H1 (cell line): Measurements from ENCODE around the gene LDLRAD4. TPM values are rescaled to one million over a fixed set of nuclear protein-coding genes. Genes with fewer than 3 reads are reported as not detected.

Experiments
- CTCF ChIA-PET: fragments of 300-600 bp; sonication (Branson Sonifier 250); formaldehyde crosslinking; loops from one replicate; lab custom pipeline; 2021; ENCODE audit not compliant: partially characterized antibody; lab: Charles Lee
- POLR2A ChIA-PET: fragments of 300-600 bp; sonication (Branson Sonifier 250); formaldehyde crosslinking; loops from one replicate; lab custom pipeline; 2021; ENCODE audit warnings: inconsistent platforms; ENCODE audit not compliant: partially characterized antibody; lab: Charles Lee
- DNase-seq, 2 experiments: peaks; one replicate each; pipeline versions ENCODE4 v3.0.0 to v3.0.0-alpha.2; 2010 to 2022; ENCODE audit warnings: low spot score in 2 of 2, low read depth in 1 of 2, mixed read lengths in 1 of 2
- FAIRE-seq: peaks from 2 replicates; lab custom pipeline; 2011; peaks lifted over from hg19 to GRCh38; lab: Jason Lieb, UNC
- H2AFZ ChIP-seq: 2 replicates; pipeline ENCODE4 v1.8.1; 2012; ENCODE audit warnings: low read length, inconsistent platforms
- H2AK5ac ChIP-seq: 2 replicates; pipeline ENCODE4 v1.6.1; 2013; ENCODE audit warnings: low read depth, low read length
- H2BK120ac ChIP-seq: replicated peaks from 2 replicates; pipeline ENCODE3; 2013; ENCODE audit warnings: low read depth, low read length, inconsistent platforms
- H2BK12ac ChIP-seq: 2 replicates; pipeline ENCODE4 v1.6.1; 2013; ENCODE audit warnings: low read depth, low read length
- H2BK15ac ChIP-seq: 2 replicates; pipeline ENCODE4 v1.6.1; 2013; ENCODE audit warnings: low read length
- H2BK20ac ChIP-seq: 2 replicates; pipeline ENCODE4 v1.6.1; 2013; ENCODE audit warnings: low read length
- H2BK5ac ChIP-seq: 2 replicates; pipeline ENCODE4 v1.6.1; 2013; ENCODE audit warnings: low read depth, low read length
- H3K14ac ChIP-seq: 2 replicates; pipeline ENCODE4 v1.6.1; 2013; ENCODE audit warnings: inconsistent platforms; ENCODE audit not compliant: insufficient read length
- H3K18ac ChIP-seq: 2 replicates; pipeline ENCODE4 v1.6.1; 2013; ENCODE audit warnings: low read length; ENCODE audit errors: extremely low read depth
- H3K23ac ChIP-seq: 2 replicates; pipeline ENCODE4 v1.6.1; 2013; ENCODE audit warnings: inconsistent platforms; ENCODE audit not compliant: insufficient read length
- H3K23me2 ChIP-seq: 2 replicates; pipeline ENCODE4 v1.6.1; 2013; ENCODE audit warnings: low read depth, low read length
- H3K27ac ChIP-seq: 2 replicates; pipeline ENCODE4 v1.6.1; 2011; ENCODE audit warnings: low read depth, low read length, inconsistent platforms
- H3K27me3 ChIP-seq, 4 experiments: replicated peaks in 1 of 4; 1 replicate in 1 of 4; 2 replicates in 3 of 4; pipeline versions ENCODE4 v1.6.1 to v1.8.1; 2011 to 2013; ENCODE audit warnings: low read length in 3 of 4, mild to moderate bottlenecking in 3 of 4, inconsistent platforms in 2 of 4, mixed read lengths in 2 of 4, moderate library complexity in 1 of 4; ENCODE audit not compliant: control insufficient read depth in 3 of 4, insufficient read depth in 3 of 4; ENCODE audit errors: extremely low read depth in 1 of 4
- H3K36me3 ChIP-seq, 4 experiments: 2 replicates each; pipeline versions ENCODE4 v1.6.1 to v1.8.1; 2011 to 2013; ENCODE audit warnings: mild to moderate bottlenecking in 4 of 4, low read length in 3 of 4, moderate library complexity in 2 of 4, control low read depth in 1 of 4, inconsistent platforms in 1 of 4; ENCODE audit not compliant: insufficient read depth in 4 of 4, control insufficient read depth in 2 of 4
- H3K4ac ChIP-seq: replicated peaks from 2 replicates; pipeline ENCODE3; 2013; ENCODE audit warnings: low read length, low read depth, mixed read lengths, inconsistent platforms; ENCODE audit not compliant: insufficient read length
- H3K4me1 ChIP-seq, 4 experiments: replicated peaks in 1 of 4; 1 replicate in 1 of 4; 2 replicates in 3 of 4; pipeline versions ENCODE4 v1.6.1 to v1.8.1; 2011 to 2013; ENCODE audit warnings: low read length in 3 of 4, inconsistent platforms in 2 of 4, mixed read lengths in 1 of 4; ENCODE audit not compliant: insufficient read depth in 4 of 4, control insufficient read depth in 3 of 4
- H3K4me2 ChIP-seq, 2 experiments: 2 replicates each; pipeline versions ENCODE4 v1.6.1 to v1.8.1; 2011 to 2013; ENCODE audit warnings: low read depth in 2 of 2, low read length in 2 of 2, control low read depth in 1 of 2, inconsistent platforms in 1 of 2, mild to moderate bottlenecking in 1 of 2; ENCODE audit not compliant: insufficient read depth in 1 of 2
- H3K4me3 ChIP-seq, 4 experiments: fragments of 200-600, 300-600 bp in 1 of 4; sonication (generic), shearing (Covaris generic), sonication (Bioruptor Twin) in 1 of 4; 2 replicates each; pipeline versions ENCODE4 v1.5.1 to v1.8.1; 2011 to 2016; ENCODE audit warnings: low read length in 4 of 4, low read depth in 3 of 4, control low read depth in 2 of 4, inconsistent platforms in 2 of 4, mild to moderate bottlenecking in 2 of 4, mixed read lengths in 1 of 4, moderate library complexity in 1 of 4; ENCODE audit not compliant: insufficient read depth in 2 of 4; ENCODE audit errors: extremely low read depth in 1 of 4
- H3K56ac ChIP-seq: replicated peaks from 2 replicates; pipeline ENCODE3; 2013; ENCODE audit warnings: low read depth, mild to moderate bottlenecking, mixed read lengths, low read length, inconsistent platforms; ENCODE audit not compliant: insufficient read length
- H3K79me1 ChIP-seq: 2 replicates; pipeline ENCODE4 v1.6.1; 2013; ENCODE audit warnings: low read depth, low read length, control low read depth
- H3K79me2 ChIP-seq, 2 experiments: 2 replicates each; pipeline versions ENCODE4 v1.6.1 to v1.8.1; 2012 to 2013; ENCODE audit warnings: low read length in 2 of 2, mild to moderate bottlenecking in 2 of 2, inconsistent platforms in 1 of 2; ENCODE audit not compliant: insufficient read depth in 2 of 2, control insufficient read depth in 1 of 2
- H3K9ac ChIP-seq, 4 experiments: replicated peaks in 1 of 4; 1 replicate in 1 of 4; 2 replicates in 3 of 4; pipeline versions ENCODE4 v1.6.1 to v1.8.1; 2011 to 2013; ENCODE audit warnings: low read depth in 3 of 4, low read length in 3 of 4, control low read depth in 2 of 4, mild to moderate bottlenecking in 2 of 4, moderate library complexity in 2 of 4, inconsistent platforms in 1 of 4; ENCODE audit errors: extremely low read depth in 1 of 4
- H3K9me3 ChIP-seq, 2 experiments: 2 replicates each; pipeline versions ENCODE4 v1.6.1 to v1.8.1; 2012 to 2013; ENCODE audit warnings: mild to moderate bottlenecking in 2 of 2, moderate library complexity in 2 of 2, control low read depth in 1 of 2, inconsistent platforms in 1 of 2, low read depth in 1 of 2, low read length in 1 of 2, mixed read lengths in 1 of 2; ENCODE audit not compliant: insufficient read depth in 2 of 2
- H4K20me1 ChIP-seq, 2 experiments: replicated peaks in 1 of 2; 2 replicates each; pipeline versions ENCODE3 to v1.8.1; 2011 to 2013; ENCODE audit warnings: inconsistent platforms in 2 of 2, low read length in 2 of 2, mild to moderate bottlenecking in 1 of 2; ENCODE audit not compliant: insufficient read depth in 2 of 2, control insufficient read depth in 1 of 2
- H4K5ac ChIP-seq: 2 replicates; pipeline ENCODE4 v1.6.1; 2013; ENCODE audit warnings: low read length, low read depth, mixed read lengths, inconsistent platforms; ENCODE audit not compliant: insufficient read length
- H4K8ac ChIP-seq: 2 replicates; pipeline ENCODE4 v1.8.0; 2013; ENCODE audit warnings: mild to moderate bottlenecking, moderate library complexity, low read length, inconsistent platforms; ENCODE audit not compliant: insufficient read depth; ENCODE audit errors: extremely low read depth
- H4K91ac ChIP-seq: replicated peaks from 2 replicates; pipeline ENCODE3; 2013; ENCODE audit warnings: low read length, mixed read lengths, inconsistent platforms; ENCODE audit not compliant: insufficient read length
- ATF2 ChIP-seq: IDR thresholded peaks from 2 replicates; pipeline ENCODE4 v1.6.1; 2012; ENCODE audit warnings: low read length, inconsistent platforms
- BRCA1 ChIP-seq: IDR thresholded peaks from 2 replicates; pipeline ENCODE4 v1.6.1; 2012; ENCODE audit warnings: low read depth, low read length, improper control_type of control experiment
- GTF2F1 ChIP-seq: IDR thresholded peaks from 2 replicates; pipeline ENCODE4 v1.6.1; 2012; ENCODE audit warnings: low read depth, low read length, improper control_type of control experiment, borderline replicate concordance
- JUND ChIP-seq: IDR thresholded peaks from 2 replicates; pipeline ENCODE4 v1.6.1; 2011; ENCODE audit warnings: mild to moderate bottlenecking, improper control_type of control experiment, low read length
- NRF1 ChIP-seq: IDR thresholded peaks from 2 replicates; pipeline ENCODE4 v1.6.1; 2011; ENCODE audit warnings: mild to moderate bottlenecking, low read depth, low read length, improper control_type of control experiment
- PHF8 ChIP-seq: fragments of 200-600 bp; sonication (generic); conservative IDR thresholded peaks from 2 replicates; pipeline ENCODE4 v1.7.1; 2012; ENCODE audit warnings: low read depth, mild to moderate bottlenecking, inconsistent platforms, low read length, moderate library complexity
- POLR2A ChIP-seq, 2 experiments: IDR thresholded peaks; 1 replicate in 1 of 2; 2 replicates in 1 of 2; pipeline ENCODE4 v1.6.1; 2011; ENCODE audit warnings: low read depth in 2 of 2, low read length in 2 of 2, mild to moderate bottlenecking in 2 of 2; ENCODE audit errors: control extremely low read depth in 1 of 2
- POU5F1 ChIP-seq: IDR thresholded peaks from 2 replicates; pipeline ENCODE4 v1.6.1; 2011; ENCODE audit warnings: low read depth, mild to moderate bottlenecking, low read length, moderate library complexity
- RAD21 ChIP-seq, 2 experiments: IDR thresholded peaks in 1 of 2; conservative IDR thresholded peaks in 1 of 2; 2 replicates each; pipeline ENCODE4 v1.6.1; 2011; ENCODE audit warnings: low read depth in 2 of 2, low read length in 2 of 2, improper control_type of control experiment in 1 of 2, inconsistent platforms in 1 of 2, mild to moderate bottlenecking in 1 of 2, moderate library complexity in 1 of 2
- RFX5 ChIP-seq: IDR thresholded peaks from 2 replicates; pipeline ENCODE4 v1.6.1; 2011; ENCODE audit warnings: low read depth, low read length, improper control_type of control experiment, borderline replicate concordance
- RNF2 ChIP-seq: fragments of 200-900, 300-1000 bp; sonication (generic); IDR thresholded peaks from 2 replicates; pipeline ENCODE4 v1.7.1; 2016; ENCODE audit warnings: borderline replicate concordance, low read depth, mild to moderate bottlenecking, antibody characterized with exemption, low read length; ENCODE audit not compliant: poor library complexity, severe bottlenecking; ENCODE audit errors: missing control alignments
- SIRT6 ChIP-seq: IDR thresholded peaks from one replicate; pipeline ENCODE4 v1.7.1; 2012; ENCODE audit warnings: low read length, inconsistent platforms
- WGBS, 2 experiments: shearing (Covaris generic) in 1 of 2; methylation state at CpG; one replicate each; pipeline versions ENCODE4 v1.1.6 to v1.1.7; 2013 to 2015; ENCODE audit warnings: low lambda C conversion rate in 2 of 2, mixed read lengths in 2 of 2, inconsistent platforms in 1 of 2, low coverage in 1 of 2, missing lambda C conversion rate in 1 of 2; ENCODE audit not compliant: insufficient replicate concordance in 2 of 2, insufficient coverage in 1 of 2, insufficient read length in 1 of 2; ENCODE audit errors: extremely low coverage in 1 of 2, missing lambda C conversion rate in 1 of 2; 5-methylcytosine and 5-hydroxymethylcytosine counted together
- polyA plus RNA-seq, 7 experiments: library from polyadenylated mRNA; depleted of rRNA in 3 of 7; stranded (reverse) in 5 of 7; unstranded in 2 of 7; fragments of >200 nt in 5 of 7; fragments of 200-250 nt in 2 of 7; gene quantifications; 1 replicate in 5 of 7; 2 replicates in 1 of 7; 4 replicates in 1 of 7; pipeline versions ENCODE4 v1.2.1 to v1.2.3, GENCODE V29; 2011 to 2013; ENCODE audit warnings: missing spikeins in 2 of 7, mixed read lengths in 2 of 7
- total RNA-seq: library from RNA; stranded (reverse); fragmentation: NEBNext Ultra II Directional; extraction: Animal tissue kit (Norgen Biotek cat#: 25700); gene quantifications from 2 replicates; pipeline ENCODE4 v1.2.1, GENCODE V29; 2021

Gene LDLRAD4
- total and polyA plus RNA-seq, 2 of the 8 experiments (the other 6 are each of a cell fraction or from before 2014, with no cell fraction given) = 0.77 to 1.4 TPM

GRCh38 chr18:13584825-13585224 lies 366.3 kb downstream of the LDLRAD4 start:
- no peak overlapping the region for H3K4ac ChIP-seq
- no peak overlapping the region for H3K14ac ChIP-seq
- H3K4me1 ChIP-seq = no peaks in the 10 kb centered on the region; a peak in 1 of 7 replicates
- FAIRE-seq (no peak), DNase-seq (no peak)
- H3K4me2 ChIP-seq = no peak overlapping the region
- no peak overlapping the region for H4K8ac ChIP-seq
- H3K56ac ChIP-seq = no peak overlapping the region
- no peaks in the 10 kb centered on the region for H3K79me1 ChIP-seq
- H3K9me3 ChIP-seq = no peaks in the 10 kb centered on the region
- H3K23me2 ChIP-seq = no peaks in the 10 kb centered on the region; the same call in 1 of the 2 replicates
- ChIA-PET CTCF (interaction anchor here (0.6 to 1.7 kb wide), 3 partner anchors 27 to 45 kb away, joined by 4 to 7 read pairs (median 4); no protein-coding TSS in a partner anchor), POLR2A (no interaction called here)
- no peak overlapping the region for H3K9ac ChIP-seq
- H3K23ac ChIP-seq = no peak overlapping the region
- H4K20me1 ChIP-seq = peaks cover 0 to under 1% of the 10 kb centered on the region in 2 experiments
- H2AK5ac ChIP-seq = no peak overlapping the region
- H2BK120ac ChIP-seq = no peak overlapping the region
- no peak overlapping the region for H2BK12ac ChIP-seq
- H3K27me3 ChIP-seq = no peaks in the 10 kb centered on the region
- no peak overlapping the region for H2BK20ac ChIP-seq
- H2BK5ac ChIP-seq = no peak overlapping the region
- no peaks in the 10 kb centered on the region for H3K36me3 ChIP-seq
- no peak overlapping the region for H3K18ac ChIP-seq
- WGBS, 2 experiments = 84% methylated on average over 11 of the region's 11 CpGs; no CpG with 5 or more reads in 1 of the 2 experiments
- H2BK15ac ChIP-seq = no peak overlapping the region
- H3K27ac ChIP-seq = no peak overlapping the region
- no peak overlapping the region for H4K91ac ChIP-seq
- no peaks in the 10 kb centered on the region for H3K79me2 ChIP-seq
- H2AFZ ChIP-seq = no peak overlapping the region
- H4K5ac ChIP-seq = no peak overlapping the region
- no peak overlapping the region for H3K4me3 ChIP-seq
- TF ChIP-seq SIRT6 (no peak), BRCA1 (no peak), PHF8 (no peak), NRF1 (no peak), GTF2F1 (no peak), POLR2A (IDR thresholded peaks at IDR 0.05; ENCODE audit: control extremely low read depth in 1 of 2, low read depth in 2 of 2, low read length in 2 of 2) (no peak), JUND (no peak), RAD21 (IDR thresholded peaks at IDR 0.05 in 1 of 2, conservative IDR thresholded peaks at IDR 0.05 in 1 of 2; ENCODE audit: low read depth in 2 of 2, low read length in 2 of 2) (no peak), RNF2 (no peak), POU5F1 (no peak), RFX5 (no peak), ATF2 (no peak)
